Measurements from ENCODE around the gene HERPUD1.
"Not testable (repeated sequence)": the region's sequence is repeated elsewhere in the genome, so short reads cannot be mapped to it uniquely, and the experiment has no call there.

Gene HERPUD1

GRCh38 chr16:56977216-56977615 lies 45.3 kb downstream of the HERPUD1 start:
- in situ Hi-C loops (cut with MboI; ENCODE audit: low sequenced_read_pairs) = no loop called here

GRCh38 chr16:56977823-56978430 lies 46.0 kb downstream of the HERPUD1 start:
- in situ Hi-C loops (cut with MboI; ENCODE audit: low sequenced_read_pairs) = no loop called here

GRCh38 chr16:56980201-56980535 lies 48.2 kb downstream of the HERPUD1 start:
- in situ Hi-C loops (cut with MboI; ENCODE audit: low sequenced_read_pairs) = no loop called here

GRCh38 chr16:56980792-56981724 lies 49.1 kb downstream of the HERPUD1 start:
- in situ Hi-C loops (cut with MboI; ENCODE audit: low sequenced_read_pairs) = no loop called here

- in situ Hi-C loops (cut with MboI; ENCODE audit: low sequenced_read_pairs) = no loop called here
Measured at GRCh38 chr16:56981729-56982271, 49.9 kb downstream of the HERPUD1 start.

GRCh38 chr16:56982695-56983094 lies 50.8 kb downstream of the HERPUD1 start:
- in situ Hi-C loops (cut with MboI; ENCODE audit: low sequenced_read_pairs) = no loop called here

GRCh38 chr16:56983211-56983751 lies 51.3 kb downstream of the HERPUD1 start:
- in situ Hi-C loops (cut with MboI; ENCODE audit: low sequenced_read_pairs) = no loop called here

GRCh38 chr16:56984639-56985038 lies 52.7 kb downstream of the HERPUD1 start:
- in situ Hi-C loops (cut with MboI; ENCODE audit: low sequenced_read_pairs) = no loop called here

GRCh38 chr16:56985288-56985961 lies 53.5 kb downstream of the HERPUD1 start:
- in situ Hi-C loops (cut with MboI; ENCODE audit: low sequenced_read_pairs) = no loop called here

GRCh38 chr16:56985962-56986360 lies 54.0 kb downstream of the HERPUD1 start:
- in situ Hi-C loops (cut with MboI; ENCODE audit: low sequenced_read_pairs) = no loop called here

GRCh38 chr16:56986361-56986760 lies 54.4 kb downstream of the HERPUD1 start:
- in situ Hi-C loops (cut with MboI; ENCODE audit: low sequenced_read_pairs) = no loop called here

GRCh38 chr16:56986908-56987307 lies 55.0 kb downstream of the HERPUD1 start:
- in situ Hi-C loops (cut with MboI; ENCODE audit: low sequenced_read_pairs) = not testable (repeated sequence)

- in situ Hi-C loops (cut with MboI; ENCODE audit: low sequenced_read_pairs) = no loop called here
Measured at GRCh38 chr16:56987692-56988091, 55.8 kb downstream of the HERPUD1 start.

GRCh38 chr16:56988161-56988947 lies 56.4 kb downstream of the HERPUD1 start:
- in situ Hi-C loops (cut with MboI; ENCODE audit: low sequenced_read_pairs) = no loop called here

- in situ Hi-C loops (cut with MboI; ENCODE audit: low sequenced_read_pairs) = no loop called here
Measured at GRCh38 chr16:56988948-56989945, 57.3 kb downstream of the HERPUD1 start, which contains the start of gene NLRC5. NLRC5 (plus strand) TSS chr16:56989557; CDS start chr16:57020713, 31,156 bp downstream.

- in situ Hi-C loops (cut with MboI; ENCODE audit: low sequenced_read_pairs) = no loop called here
Measured at GRCh38 chr16:56989988-56990387, 58.0 kb downstream of the HERPUD1 start.

- in situ Hi-C loops (cut with MboI; ENCODE audit: low sequenced_read_pairs) = no loop called here
Measured at GRCh38 chr16:56990407-56991286, 58.7 kb downstream of the HERPUD1 start.

GRCh38 chr16:56992431-56992830 lies 60.5 kb downstream of the HERPUD1 start:
- in situ Hi-C loops (cut with MboI; ENCODE audit: low sequenced_read_pairs) = not testable (repeated sequence)

Measured in HL-60/S4 (cell line).